CD4-positive, alpha-beta T cell (primary cell): Measurements from ENCODE around the gene NFIC. TPM values are rescaled to one million over a fixed set of nuclear protein-coding genes. Genes with fewer than 3 reads are reported as not detected.

Experiments
- ATAC-seq: fragments of 200-7000 bp; cut with Tn5 transposase; one replicate; pipeline ENCODE4 v1.10.0; 2022; ENCODE audit warnings: mild to moderate bottlenecking; ENCODE audit not compliant: poor library complexity
- CTCF ChIA-PET: fragments of 350-600 bp; sonication (Branson Sonifier 250); formaldehyde crosslinking; loops from one replicate; lab custom pipeline; 2021; ENCODE audit warnings: antibody characterized with exemption, inconsistent platforms; lab: Charles Lee
- POLR2A ChIA-PET: fragments of 350-600 bp; sonication (Branson Sonifier 250); formaldehyde crosslinking; loops from one replicate; lab custom pipeline; 2021; ENCODE audit warnings: antibody characterized with exemption, inconsistent platforms; lab: Charles Lee
- DNase-seq, 14 experiments: peaks; one replicate each; pipeline ENCODE4 v3.0.0-alpha.2; 2013 to 2020; ENCODE audit warnings: mixed read lengths in 2 of 14
- H3K27ac ChIP-seq, 2 donors: one replicate each; pipeline versions ENCODE4 v1.5.1 to v1.7.0; 2013; ENCODE audit warnings: low read length in 2 of 2, low read depth in 1 of 2, mild to moderate bottlenecking in 1 of 2
- H3K27me3 ChIP-seq, 2 experiments: 1 replicate in 1 of 2; 2 replicates in 1 of 2; pipeline versions ENCODE4 v1.6.1 to v1.7.0; 2013; ENCODE audit warnings: low read length in 2 of 2, control low read depth in 1 of 2, mild to moderate bottlenecking in 1 of 2, moderate library complexity in 1 of 2; ENCODE audit not compliant: insufficient read depth in 2 of 2, control insufficient read depth in 1 of 2
- H3K36me3 ChIP-seq: one replicate; pipeline ENCODE4 v1.6.1; 2013; ENCODE audit warnings: low read length, control low read depth; ENCODE audit not compliant: insufficient read depth
- H3K4me1 ChIP-seq: one replicate; pipeline ENCODE4 v1.6.1; 2013; ENCODE audit warnings: low read length, control low read depth; ENCODE audit not compliant: insufficient read depth
- H3K4me3 ChIP-seq: one replicate; pipeline ENCODE4 v1.5.1; 2013; ENCODE audit warnings: mild to moderate bottlenecking, low read length, moderate library complexity
- H3K9me3 ChIP-seq, 2 experiments: 1 replicate in 1 of 2; 2 replicates in 1 of 2; pipeline versions ENCODE4 v1.6.1 to v1.7.0; 2013; ENCODE audit warnings: low read length in 2 of 2, mild to moderate bottlenecking in 2 of 2, control low read depth in 1 of 2, moderate library complexity in 1 of 2; ENCODE audit not compliant: control insufficient read depth in 1 of 2, insufficient read depth in 1 of 2
- H3K27ac Mint-ChIP-seq: one replicate; pipeline ENCODE4 v1.8.0; 2020; ENCODE audit warnings: mixed read lengths
- H3K27me3 Mint-ChIP-seq: one replicate; pipeline ENCODE4 v1.8.0; 2021; ENCODE audit warnings: mixed read lengths
- H3K36me3 Mint-ChIP-seq: one replicate; pipeline ENCODE4 v1.8.0; 2021; ENCODE audit warnings: low read depth, mixed read lengths
- H3K4me1 Mint-ChIP-seq: one replicate; pipeline ENCODE4 v1.8.0; 2021; ENCODE audit warnings: low read depth, mixed read lengths
- H3K4me3 Mint-ChIP-seq: one replicate; pipeline ENCODE4 v1.8.0; 2020; ENCODE audit warnings: mild to moderate bottlenecking, mixed read lengths
- H3K9me3 Mint-ChIP-seq: one replicate; pipeline ENCODE4 v1.8.0; 2020; ENCODE audit warnings: mixed read lengths
- intact Hi-C, 2 experiments: fragments of 100-400 bp; cut with DNase I in 1 of 2; cut with micrococcal nuclease in 1 of 2; formaldehyde crosslinking; loops; one replicate each; pipeline versions ENCODE4 v1.15.1 to v1.9.0; 2023 to 2025; cut with DNase I, micrococcal nuclease
- total RNA-seq, 174 experiments: library from RNA in 2 of 174; stranded (reverse) in 2 of 174; gene quantifications; one replicate each; pipeline ENCODE4 v1.2.3 and lab custom pipeline; 2021 to 2026
- TF ChIP-seq, protein P1 (sequence below): fragments of 200-600 bp; IDR thresholded peaks from one replicate; pipeline ENCODE4 v1.8.0; 2022; ENCODE audit warnings: antibody characterized with exemption, mild to moderate bottlenecking

Gene NFIC
- total RNA-seq, 2 experiments from 2014 or later, result 22.1 to 22.2 TPM

GRCh38 chr19:3322199-3322978 is 44.0 kb upstream of the NFIC start:
- peaks cover 3 to 11% of the 10 kb centered on the region in 2 experiments for H3K27me3 ChIP-seq
- intact Hi-C loops, result no loop called here
- Mint-ChIP-seq H3K9me3 (no peaks in the 10 kb centered on the region), H3K4me3 (no peak overlapping the region), H3K27ac (no peak overlapping the region), H3K4me1 (no peaks in the 10 kb centered on the region), H3K36me3 (no peaks in the 10 kb centered on the region), H3K27me3 (peaks cover 19% of the 10 kb centered on the region)
- POLR2A ChIA-PET, result no interaction called here
- H3K9me3 ChIP-seq, result peaks cover 0 to 4% of the 10 kb centered on the region in 2 experiments
- H3K36me3 ChIP-seq, result no peaks in the 10 kb centered on the region
- no peaks in the 10 kb centered on the region for H3K4me1 ChIP-seq
- no peak overlapping the region for H3K27ac ChIP-seq
- ATAC-seq (no peak), DNase-seq (no peak)
- TF ChIP-seq, protein P1, sequence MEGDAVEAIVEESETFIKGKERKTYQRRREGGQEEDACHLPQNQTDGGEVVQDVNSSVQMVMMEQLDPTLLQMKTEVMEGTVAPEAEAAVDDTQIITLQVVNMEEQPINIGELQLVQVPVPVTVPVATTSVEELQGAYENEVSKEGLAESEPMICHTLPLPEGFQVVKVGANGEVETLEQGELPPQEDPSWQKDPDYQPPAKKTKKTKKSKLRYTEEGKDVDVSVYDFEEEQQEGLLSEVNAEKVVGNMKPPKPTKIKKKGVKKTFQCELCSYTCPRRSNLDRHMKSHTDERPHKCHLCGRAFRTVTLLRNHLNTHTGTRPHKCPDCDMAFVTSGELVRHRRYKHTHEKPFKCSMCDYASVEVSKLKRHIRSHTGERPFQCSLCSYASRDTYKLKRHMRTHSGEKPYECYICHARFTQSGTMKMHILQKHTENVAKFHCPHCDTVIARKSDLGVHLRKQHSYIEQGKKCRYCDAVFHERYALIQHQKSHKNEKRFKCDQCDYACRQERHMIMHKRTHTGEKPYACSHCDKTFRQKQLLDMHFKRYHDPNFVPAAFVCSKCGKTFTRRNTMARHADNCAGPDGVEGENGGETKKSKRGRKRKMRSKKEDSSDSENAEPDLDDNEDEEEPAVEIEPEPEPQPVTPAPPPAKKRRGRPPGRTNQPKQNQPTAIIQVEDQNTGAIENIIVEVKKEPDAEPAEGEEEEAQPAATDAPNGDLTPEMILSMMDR, result no peak
- no peak overlapping the region for H3K4me3 ChIP-seq
- CTCF ChIA-PET, result no interaction called here

DNA sequence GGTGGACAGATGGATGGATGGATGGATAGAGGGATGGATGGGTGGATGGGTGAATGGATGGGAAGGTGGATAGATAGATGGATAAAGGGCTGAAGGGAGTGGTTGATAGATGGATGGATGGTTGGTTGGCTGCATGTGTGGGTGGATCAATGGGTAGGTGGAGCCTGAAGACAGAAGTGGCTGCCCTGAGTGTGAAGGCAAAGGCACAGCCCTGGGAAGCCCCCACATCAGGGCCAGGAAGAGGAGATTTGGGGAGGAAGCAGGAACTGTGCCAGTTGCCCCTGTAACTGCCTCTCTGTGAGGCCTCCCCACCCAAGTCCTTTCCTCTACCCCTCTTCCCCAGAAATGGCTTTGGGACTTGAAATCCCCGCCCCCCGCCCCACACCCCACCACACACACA is 43.4 kb upstream of the NFIC start:
- ATAC-seq (no peak), DNase-seq (no peak)
- Mint-ChIP-seq H3K36me3 (no peaks in the 10 kb centered on the region), H3K4me1 (no peaks in the 10 kb centered on the region), H3K27me3 (peaks cover 19% of the 10 kb centered on the region), H3K4me3 (no peak overlapping the region), H3K27ac (no peak overlapping the region), H3K9me3 (no peaks in the 10 kb centered on the region)
- TF ChIP-seq, protein P1, result no peak
- CTCF ChIA-PET, result interaction anchor here (3.3 kb wide), 1 partner anchor 106 kb away, joined by 11 read pairs; no protein-coding TSS in a partner anchor
- peaks cover 3 to 11% of the 10 kb centered on the region in 2 experiments for H3K27me3 ChIP-seq
- intact Hi-C loops, result no loop called here
- peaks cover 0 to 4% of the 10 kb centered on the region in 2 experiments for H3K9me3 ChIP-seq
- POLR2A ChIA-PET, result no interaction called here
- no peak overlapping the region for H3K4me3 ChIP-seq
- H3K27ac ChIP-seq, result no peak overlapping the region
- no peaks in the 10 kb centered on the region for H3K36me3 ChIP-seq
- H3K4me1 ChIP-seq, result no peaks in the 10 kb centered on the region

DNA sequence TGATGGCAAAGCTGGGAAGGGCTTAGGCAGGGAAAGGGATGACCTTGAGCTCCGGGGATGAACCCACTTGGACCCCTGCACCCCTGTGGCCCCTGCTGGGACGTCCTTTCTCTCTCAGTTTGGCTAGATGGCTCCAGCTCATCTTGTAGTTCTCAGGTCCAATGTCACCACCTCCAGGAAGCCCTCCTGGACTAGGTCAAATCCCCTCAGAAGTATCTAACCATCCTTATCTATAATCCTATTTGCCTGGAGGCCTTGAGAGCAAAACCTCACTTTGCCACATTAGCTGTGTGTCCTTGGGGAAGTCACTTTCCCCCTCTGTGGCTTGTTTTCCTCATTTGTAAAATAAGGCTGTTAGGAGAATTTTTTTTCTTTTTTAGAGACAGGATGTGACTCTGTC is 42.7 kb upstream of the NFIC start:
- TF ChIP-seq, protein P1, result no peak
- no peaks in the 10 kb centered on the region for H3K9me3 Mint-ChIP-seq
- H3K27me3 ChIP-seq, result peaks cover 3 to 11% of the 10 kb centered on the region in 2 experiments
- no peak overlapping the region for H3K27ac Mint-ChIP-seq
- H3K4me3 ChIP-seq, result no peak overlapping the region
- ChIA-PET POLR2A (no interaction called here), CTCF (interaction anchor here (3.3 kb wide), 1 partner anchor 106 kb away, joined by 11 read pairs; no protein-coding TSS in a partner anchor)
- no peaks in the 10 kb centered on the region for H3K4me1 Mint-ChIP-seq
- no peak overlapping the region for H3K27ac ChIP-seq
- H3K9me3 ChIP-seq, result peaks cover 0 to 4% of the 10 kb centered on the region in 2 experiments
- DNase-seq (peak in 1 of 14 experiments; percentile 19), ATAC-seq (no peak)
- H3K36me3 ChIP-seq, result no peaks in the 10 kb centered on the region
- H3K4me3 Mint-ChIP-seq, result no peak overlapping the region
- H3K27me3 Mint-ChIP-seq, result peaks cover 19% of the 10 kb centered on the region
- intact Hi-C loops, result no loop called here
- no peaks in the 10 kb centered on the region for H3K36me3 Mint-ChIP-seq
- no peaks in the 10 kb centered on the region for H3K4me1 ChIP-seq
